ENCODE data around the gene NOTCH3.

Gene NOTCH3

DNA sequence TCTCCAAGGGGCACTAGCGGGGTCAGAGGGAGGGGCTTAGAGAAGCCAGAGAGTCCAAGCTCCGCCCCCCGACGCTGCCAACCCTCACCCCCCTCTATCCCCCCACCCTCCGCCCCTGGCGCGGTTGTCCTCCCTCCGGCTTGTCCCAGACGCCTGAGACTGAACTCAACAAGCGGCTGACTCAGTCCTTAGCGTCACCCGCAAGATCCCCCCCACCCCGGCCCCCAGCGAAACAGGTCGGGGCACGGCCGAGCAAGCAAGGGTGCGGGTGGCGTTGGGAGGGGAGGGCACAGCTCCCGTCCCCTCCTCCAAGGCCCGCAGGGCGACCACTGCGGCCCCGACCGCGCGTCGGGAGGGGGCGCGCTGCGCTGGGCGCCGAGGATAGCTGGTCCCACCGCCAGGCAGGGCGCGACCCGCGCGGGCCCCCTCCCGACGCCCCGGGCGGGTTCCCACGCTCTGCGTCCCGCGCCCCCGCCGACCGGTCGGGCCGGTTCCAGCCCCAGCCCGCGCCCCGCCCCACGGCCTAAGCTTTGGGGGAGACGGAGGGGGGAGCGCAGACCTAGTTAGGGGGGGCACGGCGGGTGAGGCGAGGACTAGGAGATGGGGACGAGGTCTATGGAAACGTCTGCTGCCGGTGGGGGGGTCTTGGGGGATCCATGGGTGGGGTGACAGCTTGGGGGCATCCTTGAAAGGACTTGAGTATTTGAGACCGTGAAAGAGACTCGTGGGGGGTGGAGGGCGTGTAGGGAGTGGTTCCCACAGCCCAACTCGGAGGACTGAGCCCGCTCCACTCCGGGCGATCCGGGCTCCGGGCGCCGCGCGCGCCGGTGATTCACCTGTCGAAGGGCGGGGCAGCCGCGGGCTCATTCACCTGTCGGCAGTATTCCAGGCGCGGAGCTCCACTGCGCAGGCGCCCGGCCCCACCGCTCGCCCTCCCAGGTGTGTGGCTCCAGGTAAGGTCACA lies 5.1 kb downstream of the NOTCH3 start:
- peak; percentile 12 for DNase-seq

DNA sequence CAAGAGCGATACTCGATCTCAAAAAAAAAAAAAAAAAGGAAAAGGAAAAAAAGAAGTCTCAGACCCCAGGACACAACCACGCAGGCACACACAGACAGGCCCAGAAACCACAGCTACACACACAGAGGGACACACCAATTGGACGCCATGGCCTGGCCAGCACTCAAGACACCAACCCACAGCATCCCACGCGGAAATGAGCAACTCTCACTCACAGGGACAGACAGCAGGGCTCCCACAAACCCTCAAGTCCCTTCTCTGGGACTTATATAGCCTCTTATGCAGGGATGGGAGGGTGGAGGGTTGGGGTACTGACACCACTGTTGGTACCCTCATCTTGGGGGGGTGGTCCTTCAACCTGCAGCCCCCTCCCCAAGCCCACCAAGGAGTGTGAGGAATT lies 5.9 kb downstream of the NOTCH3 start:
- no peak for DNase-seq

DNA sequence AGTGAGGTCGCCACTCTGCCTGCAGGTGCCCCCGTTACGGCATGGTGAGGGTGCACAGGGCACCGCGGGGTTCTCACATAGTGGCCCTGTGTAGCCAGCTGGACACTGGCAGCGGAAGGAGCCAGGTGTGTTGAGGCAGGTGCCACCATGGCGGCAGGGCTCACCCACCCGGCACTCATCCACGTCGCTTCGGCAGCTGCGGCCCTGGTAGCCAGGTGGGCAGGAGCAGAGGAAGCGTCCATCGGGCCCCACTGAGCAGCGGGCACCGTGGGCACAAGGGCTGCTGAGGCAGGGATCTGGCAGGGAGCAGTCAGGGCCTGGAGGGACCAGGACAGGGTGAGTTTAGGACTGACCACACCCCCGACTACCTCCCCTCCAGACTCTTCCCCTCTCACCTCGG lies 8.8 kb downstream of the NOTCH3 start:
- DNase-seq: no peak

DNA sequence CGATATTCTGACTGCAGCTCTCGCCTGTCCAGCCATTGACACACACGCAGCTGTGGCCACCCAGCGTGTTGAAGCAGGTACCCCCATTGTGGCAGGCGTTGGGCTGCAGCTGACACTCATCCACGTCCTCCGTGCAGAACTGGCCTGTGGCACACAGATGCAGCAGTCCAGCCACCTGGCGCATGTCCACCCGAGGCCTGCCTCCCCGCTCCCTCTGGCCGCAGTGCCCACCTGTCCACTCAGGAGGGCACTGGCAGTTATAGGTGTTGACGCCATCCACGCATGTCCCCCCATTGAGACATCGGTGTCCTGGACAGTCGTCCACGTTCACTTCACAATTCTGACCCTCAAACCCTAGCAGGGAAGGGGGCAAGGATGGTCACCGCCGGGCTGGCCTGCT lies 9.3 kb downstream of the NOTCH3 start:
- DNase-seq: no peak

DNA sequence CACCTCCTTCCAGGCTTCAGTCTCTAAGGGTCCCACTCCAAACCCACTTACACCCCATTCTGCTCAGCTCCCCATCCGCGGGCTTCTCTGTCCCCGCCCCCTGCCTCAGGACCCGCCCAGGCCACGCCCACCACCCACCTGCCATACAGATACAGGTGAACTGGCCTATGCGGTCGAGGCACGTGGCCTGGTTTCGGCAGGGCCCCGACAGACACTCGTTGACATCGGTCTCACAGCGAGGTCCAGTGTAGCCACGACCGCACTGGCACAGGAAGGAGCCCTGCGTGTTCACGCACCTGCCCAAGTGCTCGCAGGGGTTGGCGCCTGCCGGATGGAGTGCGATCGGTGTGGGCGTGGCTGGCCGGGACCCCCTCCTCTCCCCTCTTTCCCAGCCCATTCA lies 11.9 kb downstream of the NOTCH3 start:
- no peak for DNase-seq

DNA sequence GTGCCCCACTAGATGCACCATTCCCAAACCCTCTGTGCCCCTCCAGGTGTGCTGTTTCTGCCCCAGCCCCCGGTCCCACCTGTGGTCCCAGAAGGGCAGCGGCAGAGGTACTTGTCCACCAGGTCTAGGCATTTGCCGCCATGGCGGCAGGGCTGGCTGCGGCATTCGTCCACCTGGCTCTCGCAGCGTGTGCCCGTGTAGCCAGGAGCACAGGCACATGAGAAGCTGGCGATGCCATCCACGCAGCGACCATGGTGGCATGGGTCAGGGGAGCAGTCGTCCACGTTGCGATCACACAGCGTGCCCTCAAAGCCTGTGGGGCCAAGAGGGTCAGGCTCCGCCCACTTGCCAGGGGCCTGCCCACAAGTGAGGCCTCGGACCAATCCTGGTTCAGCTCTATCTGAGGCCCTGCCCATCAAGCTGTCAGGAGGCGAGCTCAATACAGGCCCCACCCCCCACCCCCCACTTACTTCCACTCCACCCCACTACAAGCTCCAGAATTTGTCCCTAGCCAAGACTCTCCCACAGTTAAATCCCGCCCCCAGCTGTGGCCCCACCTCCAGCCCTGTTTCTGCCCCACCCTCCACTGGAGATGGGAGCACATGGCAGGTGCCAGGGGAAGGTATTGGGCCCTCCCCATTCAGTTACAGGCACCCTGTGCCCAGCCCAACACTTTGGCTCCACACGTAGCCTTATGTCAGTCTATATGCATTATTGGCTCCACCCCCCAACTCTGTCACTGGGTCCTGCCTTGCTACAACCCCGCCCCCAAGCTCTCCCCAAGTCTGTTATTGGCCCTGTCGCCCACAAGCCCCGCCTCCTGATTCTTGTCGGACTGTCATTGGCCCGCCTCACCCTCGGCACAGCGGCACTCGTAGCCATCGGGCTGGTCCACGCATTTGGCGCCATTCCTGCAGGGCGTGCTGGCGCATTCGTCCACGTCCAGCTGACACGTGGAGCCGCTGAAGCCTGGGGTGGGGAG lies 13.5 kb downstream of the NOTCH3 start:
- DNase-seq: no peak

DNA sequence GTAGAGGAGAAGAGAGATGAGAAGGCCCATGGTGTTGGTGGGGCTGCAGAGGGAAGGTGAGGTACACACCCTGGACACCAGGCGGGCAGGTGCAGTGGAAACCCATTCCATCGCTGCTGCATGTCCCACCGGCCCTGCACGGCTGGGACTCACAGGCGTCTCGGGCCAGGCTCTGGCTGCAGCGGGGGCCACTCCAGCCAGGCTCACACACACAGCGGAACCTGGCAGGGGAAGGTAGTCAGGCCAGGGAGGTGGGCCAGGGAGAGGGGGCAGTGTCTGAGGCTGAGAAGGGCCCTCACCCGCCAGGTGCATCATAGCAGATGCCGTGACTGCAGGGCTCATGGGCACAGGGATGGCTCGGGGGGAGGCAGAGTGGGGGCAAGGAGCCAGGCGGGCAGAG lies 15.6 kb downstream of the NOTCH3 start:
- no peak for DNase-seq

DNA sequence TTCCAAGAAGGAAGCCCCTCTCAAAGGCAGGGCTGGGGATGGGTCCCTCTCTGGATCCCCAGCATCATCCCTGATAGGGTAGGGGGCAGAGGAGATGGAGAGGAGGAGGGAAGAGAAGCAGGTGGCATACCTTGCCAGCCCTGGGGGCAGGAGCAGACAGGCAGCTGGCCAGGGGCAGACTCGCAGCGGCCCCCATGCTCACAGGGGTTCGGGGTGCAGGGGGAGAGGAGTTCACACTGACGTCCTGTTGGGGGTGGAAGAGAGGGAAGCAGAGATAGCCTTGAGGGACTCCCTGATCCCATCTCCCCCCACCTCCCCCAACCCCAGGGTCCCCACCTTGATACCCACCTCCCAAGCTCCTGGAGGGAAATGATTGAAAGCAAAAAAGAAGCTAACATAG lies 16.0 kb downstream of the NOTCH3 start:
- no peak for DNase-seq

DNA sequence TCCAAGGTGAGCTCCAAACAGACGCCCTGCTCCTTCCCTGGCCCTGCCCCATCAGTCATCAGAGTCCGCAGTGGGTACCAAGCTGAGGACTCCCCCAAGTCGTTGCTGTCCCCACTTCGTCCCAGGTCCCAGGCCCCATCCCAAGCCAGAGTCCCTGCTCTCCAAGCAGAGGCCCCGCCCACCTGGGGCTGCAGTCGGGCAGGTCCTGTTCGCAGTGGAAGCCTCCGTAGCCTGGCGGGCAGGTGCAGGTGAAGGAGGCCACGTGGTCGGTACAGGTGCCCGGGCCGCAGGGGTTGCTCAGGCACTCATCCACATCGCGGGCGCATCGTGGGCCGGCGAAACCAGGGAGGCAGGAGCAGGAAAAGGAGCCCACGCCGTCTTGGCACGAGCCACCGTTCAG lies 19.4 kb downstream of the NOTCH3 start:
- no peak for DNase-seq

DNA sequence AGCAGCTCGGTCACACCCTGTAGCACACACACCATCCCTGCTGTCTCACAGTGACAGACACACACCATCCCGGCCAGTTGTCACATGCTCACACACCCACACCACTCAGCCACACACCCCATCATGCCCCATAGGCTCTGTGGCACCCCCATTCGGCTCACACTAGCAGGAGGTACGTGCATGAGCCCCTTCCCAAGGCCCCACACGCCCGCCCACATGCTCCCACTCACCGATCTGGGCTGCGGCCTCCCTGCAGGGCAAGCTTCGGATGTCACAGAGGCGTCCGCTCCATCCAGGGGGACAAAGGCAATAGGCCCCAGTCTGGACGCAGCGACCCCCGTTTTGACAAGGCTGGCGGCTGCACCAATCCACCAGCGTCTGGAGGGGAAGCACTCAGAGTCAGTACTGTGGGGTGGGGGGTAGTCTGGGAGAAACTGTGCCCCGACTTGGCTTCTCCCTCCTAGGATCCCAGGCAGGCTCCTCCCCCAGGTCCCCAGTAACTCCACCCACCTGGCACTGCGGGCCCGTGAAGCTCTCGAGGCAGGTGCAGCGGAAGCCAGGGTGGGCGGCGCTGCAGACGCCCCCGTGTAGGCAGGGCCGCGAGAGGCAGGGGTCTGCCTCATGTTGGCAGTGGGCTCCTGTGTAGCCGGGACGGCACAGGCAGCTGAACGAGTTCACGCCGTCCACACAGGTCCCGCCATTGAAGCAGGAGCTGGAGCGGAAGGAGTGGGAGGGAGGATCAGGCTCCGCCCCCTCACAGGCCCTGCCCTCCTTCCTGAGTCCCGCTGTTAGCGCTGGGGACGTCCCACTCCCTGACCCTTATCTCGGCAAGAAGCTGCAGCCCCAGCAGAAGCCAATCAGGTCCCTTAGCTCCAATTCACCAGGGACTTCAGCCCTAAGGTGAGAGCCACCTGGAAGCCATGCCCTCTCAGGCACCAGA lies 20.1 kb downstream of the NOTCH3 start:
- peak; percentile 9 for DNase-seq

DNA sequence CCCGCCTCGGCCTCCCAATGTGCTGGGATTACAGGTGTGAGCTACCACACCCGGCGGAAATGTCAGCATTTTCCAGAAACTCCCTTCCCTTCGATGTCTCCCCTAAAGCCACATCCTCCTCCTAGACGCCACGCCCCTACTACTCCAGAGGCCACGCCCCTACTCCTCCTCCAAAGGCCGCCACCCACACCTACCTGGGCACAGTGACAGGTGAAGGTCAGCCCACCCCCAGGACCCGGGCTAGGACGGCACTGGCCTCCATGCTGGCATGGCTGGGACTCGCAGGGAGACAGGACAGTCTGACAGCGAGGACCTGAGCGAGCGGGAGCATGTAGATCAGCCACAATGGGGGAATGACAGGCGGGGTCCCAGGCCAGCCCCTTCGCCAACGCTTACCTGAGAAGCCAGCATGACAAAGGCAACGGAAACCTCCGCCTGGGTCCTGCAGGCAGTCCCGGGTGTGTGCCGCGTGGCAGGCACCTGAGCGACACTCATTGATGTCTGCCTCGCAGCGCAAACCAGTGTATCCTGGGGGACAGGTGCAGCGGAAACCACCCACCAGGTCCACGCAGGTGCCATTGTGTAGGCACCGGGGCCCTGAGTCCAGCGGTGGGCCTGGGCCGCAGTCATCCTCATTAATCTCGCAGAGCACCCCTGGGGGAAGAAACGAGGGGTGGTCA lies 22.0 kb downstream of the NOTCH3 start:
- no peak for DNase-seq

DNA sequence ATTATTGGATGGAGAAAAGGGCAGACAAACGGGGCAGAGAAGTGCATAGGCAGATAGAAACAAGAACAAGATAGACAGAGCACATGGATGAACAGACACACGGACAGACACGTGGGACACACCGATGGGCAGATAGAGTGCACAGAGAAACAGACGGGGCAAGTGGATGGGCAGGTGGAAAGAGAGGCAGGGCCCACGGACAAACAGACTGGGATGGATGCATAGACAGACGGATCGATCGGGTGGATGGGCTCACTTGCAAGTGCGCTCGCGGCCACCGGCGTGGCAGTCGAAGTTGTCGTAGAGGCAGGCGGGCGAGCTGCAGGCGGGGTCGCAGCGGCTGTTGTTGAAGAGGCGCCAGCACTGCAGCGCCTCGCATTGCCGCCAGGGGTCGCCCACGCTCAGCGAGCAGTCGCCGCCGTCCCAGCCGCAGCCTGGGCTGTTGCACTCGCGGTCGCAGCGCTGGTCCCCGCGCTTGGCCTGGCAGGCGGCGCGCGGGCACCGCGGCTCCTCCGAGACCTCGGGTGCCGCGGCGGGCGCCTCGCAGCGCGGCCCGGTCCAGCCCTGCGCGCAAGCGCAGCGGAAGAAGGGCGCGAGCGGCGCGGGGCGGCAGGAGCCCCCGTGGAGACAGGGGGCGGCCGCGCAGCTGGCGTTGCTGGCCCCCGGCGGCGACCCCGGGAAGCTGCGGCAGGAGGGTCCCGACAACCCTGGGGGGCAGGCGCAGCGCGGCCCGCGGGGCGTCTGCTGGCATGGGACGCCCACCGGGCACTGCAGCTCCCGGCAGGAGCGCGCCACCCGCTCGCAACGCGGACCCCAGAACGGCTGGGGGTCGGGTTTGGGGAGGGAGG lies 23.3 kb downstream of the NOTCH3 start:
- DNase-seq: peak; percentile 29

DNA sequence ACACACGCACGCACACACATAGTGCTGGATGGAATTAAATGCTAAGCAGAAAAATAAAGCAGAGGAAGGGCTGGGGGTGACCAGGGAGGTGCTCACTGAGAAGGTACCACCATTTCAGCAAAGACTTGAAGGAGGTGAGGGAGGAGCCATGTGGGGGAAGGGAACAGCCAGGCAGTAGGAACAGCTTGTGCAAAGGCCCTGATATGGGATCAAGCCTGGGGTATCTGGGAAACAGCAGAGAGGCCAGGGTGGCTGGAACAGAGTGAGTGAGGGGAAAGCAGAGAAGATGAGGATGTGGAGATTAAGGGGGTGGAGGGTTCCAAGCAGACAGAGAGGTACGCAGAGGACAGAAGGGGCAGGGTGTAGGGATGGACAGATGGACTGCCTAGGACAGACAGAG lies 25.2 kb downstream of the NOTCH3 start:
- no peak for DNase-seq

DNA sequence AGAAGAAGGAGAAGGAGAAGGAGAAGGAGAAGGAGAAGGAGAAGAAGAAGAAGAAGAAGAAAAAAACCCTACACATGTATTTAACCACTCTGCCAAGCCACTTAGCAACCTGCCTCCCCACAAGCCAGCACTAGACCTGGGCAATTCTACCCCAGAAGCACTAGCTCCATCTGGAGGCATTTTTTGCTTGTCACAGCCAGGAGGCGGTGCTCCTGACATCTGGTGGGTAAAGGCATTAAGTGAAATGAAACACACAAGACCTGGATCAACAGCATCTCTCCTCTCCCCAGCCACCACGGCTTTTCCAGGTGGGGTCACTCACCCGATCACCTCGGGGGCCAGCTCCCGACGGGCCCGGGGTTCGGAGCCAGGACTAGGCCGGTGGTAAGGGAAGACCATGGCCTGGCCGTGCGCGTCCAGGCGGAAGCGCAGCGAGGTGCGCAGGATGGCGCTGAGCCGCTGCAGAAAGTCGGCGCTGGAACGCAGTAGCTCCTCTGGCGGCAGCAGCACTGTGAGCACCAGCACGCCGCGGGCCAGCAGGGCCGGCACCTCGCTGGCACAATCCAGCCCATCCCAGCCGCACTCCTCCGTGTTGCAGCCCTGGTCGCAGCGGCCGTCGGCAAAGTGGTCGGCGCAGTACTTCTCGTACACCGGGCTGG lies 26.9 kb downstream of the NOTCH3 start:
- DNase-seq: no peak

DNA sequence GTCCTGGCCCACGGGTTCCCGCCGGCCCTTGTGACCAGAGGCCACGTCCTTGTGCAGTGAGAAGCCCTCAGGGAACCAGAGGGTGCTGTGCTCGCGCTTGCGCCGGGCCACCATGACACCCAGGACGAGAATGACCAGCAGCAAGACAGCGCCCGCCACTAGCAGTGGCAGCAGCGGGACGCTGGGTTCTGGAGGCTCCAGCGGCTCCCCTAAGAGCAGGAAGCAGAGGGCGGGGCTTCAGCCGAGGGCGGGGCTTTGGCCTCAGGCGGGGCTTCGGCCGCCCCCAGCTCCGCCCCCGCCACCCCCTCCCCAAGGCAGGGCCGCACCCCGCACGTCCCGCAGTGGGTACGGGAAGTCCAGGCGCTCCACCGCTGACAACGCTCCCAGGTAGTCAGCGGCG lies 30.4 kb downstream of the NOTCH3 start:
- no peak for DNase-seq

DNA sequence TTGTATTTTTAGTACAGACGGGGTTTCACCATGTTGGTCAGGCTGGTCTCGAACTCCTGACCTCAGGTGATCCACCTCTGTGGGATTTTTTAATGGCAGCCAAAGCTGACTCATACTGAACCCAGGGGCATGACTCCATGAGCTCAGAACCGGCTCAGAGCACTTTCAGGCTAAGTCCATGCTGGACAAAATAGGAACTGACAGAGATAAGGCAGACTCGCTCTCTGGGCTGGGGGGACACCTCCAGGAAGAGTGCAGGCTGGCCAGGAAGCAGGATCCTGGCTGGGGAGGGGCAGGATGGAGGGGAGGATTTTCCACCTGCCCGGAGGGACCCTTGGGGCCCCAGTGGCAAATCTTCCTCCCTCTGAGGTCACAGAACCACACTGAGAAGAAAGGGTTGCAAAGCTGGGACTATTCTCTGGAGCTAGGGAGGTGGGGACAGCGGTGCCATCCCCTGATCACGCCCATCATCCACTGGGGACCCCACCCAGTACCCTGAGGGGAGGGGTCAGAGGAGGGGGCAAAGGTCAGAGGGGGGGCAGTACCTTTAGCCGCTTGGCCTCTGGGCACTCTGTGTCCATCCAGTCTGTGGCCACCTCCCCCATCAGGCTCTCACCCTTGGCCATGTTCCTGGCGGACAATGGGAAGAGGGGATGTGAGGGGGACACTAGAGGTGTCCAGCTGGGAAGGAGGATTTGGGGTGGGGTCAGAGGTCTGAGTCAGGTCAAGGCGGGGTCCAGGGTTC lies 31.1 kb downstream of the NOTCH3 start:
- DNase-seq: no peak

DNA sequence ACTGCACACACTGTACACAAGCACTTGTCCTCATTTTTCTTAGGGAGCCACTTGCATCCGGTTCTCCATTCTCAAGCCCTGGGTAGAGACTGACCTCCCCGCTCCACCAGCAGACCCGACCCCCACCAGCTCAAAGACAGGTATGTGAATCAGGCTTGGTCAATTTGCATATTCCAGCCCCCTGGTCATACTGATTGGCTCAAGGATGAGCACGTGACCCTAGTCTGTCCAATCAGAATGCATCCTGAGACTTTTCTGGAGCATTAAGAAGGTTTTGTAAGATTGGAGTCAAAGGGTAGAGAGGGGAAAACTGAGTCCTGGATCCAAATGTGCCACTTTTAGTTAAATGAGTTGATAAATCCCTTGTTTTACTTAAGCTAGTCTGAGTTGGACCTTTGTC lies 34.1 kb downstream of the NOTCH3 start:
- DNase-seq: no peak

DNA sequence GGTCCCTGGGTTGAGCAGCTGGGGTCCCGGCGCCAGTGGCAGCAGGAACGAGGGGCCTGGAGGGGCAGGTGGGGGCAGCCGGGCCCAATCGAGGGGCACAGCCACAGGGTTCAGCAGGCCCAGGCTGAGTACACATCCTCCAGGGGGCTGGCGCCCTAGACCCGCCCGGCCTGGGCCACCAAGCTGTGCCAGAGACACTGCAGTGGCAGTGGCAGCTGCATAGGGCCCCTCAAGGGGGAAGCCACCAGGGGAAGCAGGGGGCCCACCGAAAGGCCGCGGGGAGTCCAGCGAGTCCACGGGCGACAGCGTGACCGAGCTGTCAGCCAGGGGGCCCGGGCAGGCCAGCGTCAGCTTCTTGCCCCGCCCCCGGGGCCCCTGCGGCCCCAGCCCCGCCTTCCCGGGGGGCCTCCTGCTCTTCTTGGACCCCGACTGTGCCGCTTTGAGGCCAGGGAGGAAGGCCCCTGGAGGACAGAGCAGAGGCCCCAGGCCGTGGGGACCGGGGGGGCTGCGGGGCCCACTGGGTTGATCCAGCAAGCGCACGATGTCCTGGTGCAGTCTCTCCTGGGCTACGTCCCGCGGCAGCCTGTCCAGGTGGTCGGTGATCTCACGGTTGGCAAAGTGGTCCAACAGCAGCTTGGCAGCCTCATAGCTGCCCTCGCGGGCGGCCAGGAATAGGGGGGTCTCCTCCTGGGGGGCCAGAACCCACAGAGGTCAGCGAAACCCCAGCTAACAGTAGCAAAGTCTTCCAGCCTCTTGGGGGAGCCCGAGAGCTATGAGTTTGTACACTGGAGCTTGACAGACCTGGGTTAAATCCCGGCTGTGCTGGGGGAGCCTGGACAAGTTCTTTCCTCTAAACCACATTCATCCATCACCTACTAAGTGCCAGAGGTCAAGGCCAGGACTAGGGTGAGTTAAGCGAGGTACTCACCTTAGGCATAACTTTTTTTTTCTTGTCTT lies 39.5 kb downstream of the NOTCH3 start:
- DNase-seq: peak; percentile 19

Data from NCI-H226 (cell line).